Suprapubic skin (tissue), 4 donors: ENCODE results near the gene C20orf204. TPM values are rescaled to one million over a fixed set of nuclear protein-coding genes. Genes with fewer than 3 reads are reported as not detected.

Source experiments
- DNase-seq, 2 donors: peaks; one replicate each; pipeline ENCODE4 v3.0.0-alpha.2; 2019; ENCODE audit warnings: low spot score in 2 of 2
- H3K27ac ChIP-seq: fragments of 200-600 bp; sonication (generic); one replicate; pipeline ENCODE4 v1.5.1; 2019
- H3K27me3 ChIP-seq: fragments of 200-600 bp; sonication (generic); one replicate; pipeline ENCODE4 v1.5.1; 2019
- H3K36me3 ChIP-seq: fragments of 200-600 bp; sonication (generic); one replicate; pipeline ENCODE4 v1.5.1; 2019
- H3K4me1 ChIP-seq: fragments of 200-600 bp; sonication (generic); one replicate; pipeline ENCODE4 v1.5.1; 2019
- H3K4me3 ChIP-seq: fragments of 200-600 bp; sonication (generic); one replicate; pipeline ENCODE4 v1.5.1; 2019; ENCODE audit warnings: mild to moderate bottlenecking
- H3K9me3 ChIP-seq: fragments of 200-600 bp; sonication (generic); one replicate; pipeline ENCODE4 v1.5.1; 2019
- EP300 ChIP-seq: sonication (generic); formaldehyde crosslinking; IDR thresholded peaks from one replicate; pipeline ENCODE4 v1.6.1; 2017; ENCODE audit warnings: antibody characterized with exemption
- POLR2A ChIP-seq, 2 donors: fragments of 450-650 bp; IDR thresholded peaks; one replicate each; pipeline ENCODE4 v1.6.1; 2017; ENCODE audit warnings: antibody characterized with exemption in 2 of 2, mild to moderate bottlenecking in 2 of 2, moderate library complexity in 2 of 2
- POLR2AphosphoS5 ChIP-seq, 3 donors: sonication (generic); formaldehyde crosslinking; IDR thresholded peaks; one replicate each; pipeline ENCODE4 v1.6.1; 2017; ENCODE audit warnings: antibody characterized with exemption in 3 of 3
- WGBS: methylation state at CpG from one replicate; pipeline ENCODE4 v1.1.5; 2018; 5-methylcytosine and 5-hydroxymethylcytosine counted together
- total RNA-seq, 4 donors: library from RNA; depleted of rRNA; stranded (reverse); fragments of >200 nt; gene quantifications; one replicate each; pipeline ENCODE4 v1.1.0, GENCODE V29; 2016
- TF ChIP-seq, protein P1 (sequence below), 2 donors: fragments of 200-600 bp in 1 of 2; fragments of 450-650 bp in 1 of 2; sonication (generic) in 1 of 2; IDR thresholded peaks; one replicate each; pipeline ENCODE4 v1.5.1; 2016 to 2019; ENCODE audit warnings: antibody characterized with exemption in 2 of 2, mild to moderate bottlenecking in 1 of 2, moderate library complexity in 1 of 2

Gene C20orf204
- total RNA-seq, 4 donors from 2014 or later, result 1.1 to 5.1 (median 1.8) TPM

DNA sequence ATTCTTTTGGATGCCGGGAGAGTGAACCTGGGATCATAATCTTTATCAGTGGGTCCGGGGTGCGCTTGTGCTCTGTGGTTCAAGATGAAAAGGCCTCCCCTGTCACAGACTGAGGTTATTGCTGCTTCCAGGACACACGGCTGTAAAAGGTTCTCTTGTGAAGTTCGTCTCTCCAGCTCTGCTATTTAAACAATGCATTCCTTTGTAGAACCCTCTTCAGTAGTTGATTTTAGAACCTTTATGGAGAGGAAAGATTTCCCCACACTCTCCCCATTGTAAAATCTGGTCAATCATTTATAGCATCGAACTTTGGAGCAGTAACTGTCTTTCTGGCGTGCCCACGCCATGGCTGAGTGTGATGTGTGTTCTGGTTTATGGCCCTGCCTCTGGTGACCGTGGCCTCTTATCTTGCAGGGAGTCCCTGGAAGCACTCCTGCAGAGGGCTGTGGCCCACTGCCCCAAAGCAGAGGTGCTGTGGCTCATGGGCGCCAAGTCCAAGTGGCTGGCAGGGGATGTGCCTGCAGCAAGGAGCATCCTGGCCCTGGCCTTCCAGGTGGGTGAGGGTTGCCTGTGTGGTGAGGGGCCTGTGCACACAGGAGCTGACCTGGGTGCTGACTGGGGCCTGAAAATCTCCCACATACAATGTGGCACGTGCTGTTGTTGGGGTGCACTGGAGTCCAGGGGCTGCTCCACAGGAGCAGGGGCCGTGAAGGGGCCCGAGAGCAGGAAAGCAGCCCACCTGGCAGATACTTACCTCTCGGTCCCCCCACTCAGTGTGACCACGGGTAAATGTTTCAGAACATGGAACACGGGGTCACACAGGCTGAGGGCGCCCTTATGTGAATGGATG is 11.6 kb upstream of the C20orf204 start:
- Histone ChIP-seq H3K9me3 (no peaks in the 10 kb centered on the region), H3K4me3 (no peak overlapping the region), H3K36me3 (peaks cover 98% of the 10 kb centered on the region), H3K27ac (no peak overlapping the region), H3K27me3 (no peaks in the 10 kb centered on the region), H3K4me1 (no peaks in the 10 kb centered on the region)
- no peak for DNase-seq
- no peak for TF ChIP-seq POLR2AphosphoS5 (IDR thresholded peaks at IDR 0.05)
- 97% methylated on average over 11 of the region's 17 CpGs for WGBS

GRCh38 chr20:64025101-64025825 is 10.7 kb upstream of the C20orf204 start:
- no peak overlapping the region for H3K4me3 ChIP-seq
- no peaks in the 10 kb centered on the region for H3K27me3 ChIP-seq
- H3K9me3 ChIP-seq, result no peaks in the 10 kb centered on the region
- H3K4me1 ChIP-seq, result no peaks in the 10 kb centered on the region
- TF ChIP-seq POLR2AphosphoS5 (IDR thresholded peaks at IDR 0.05), result no peak
- TF ChIP-seq EP300, result no peak
- TF ChIP-seq, protein P1, sequence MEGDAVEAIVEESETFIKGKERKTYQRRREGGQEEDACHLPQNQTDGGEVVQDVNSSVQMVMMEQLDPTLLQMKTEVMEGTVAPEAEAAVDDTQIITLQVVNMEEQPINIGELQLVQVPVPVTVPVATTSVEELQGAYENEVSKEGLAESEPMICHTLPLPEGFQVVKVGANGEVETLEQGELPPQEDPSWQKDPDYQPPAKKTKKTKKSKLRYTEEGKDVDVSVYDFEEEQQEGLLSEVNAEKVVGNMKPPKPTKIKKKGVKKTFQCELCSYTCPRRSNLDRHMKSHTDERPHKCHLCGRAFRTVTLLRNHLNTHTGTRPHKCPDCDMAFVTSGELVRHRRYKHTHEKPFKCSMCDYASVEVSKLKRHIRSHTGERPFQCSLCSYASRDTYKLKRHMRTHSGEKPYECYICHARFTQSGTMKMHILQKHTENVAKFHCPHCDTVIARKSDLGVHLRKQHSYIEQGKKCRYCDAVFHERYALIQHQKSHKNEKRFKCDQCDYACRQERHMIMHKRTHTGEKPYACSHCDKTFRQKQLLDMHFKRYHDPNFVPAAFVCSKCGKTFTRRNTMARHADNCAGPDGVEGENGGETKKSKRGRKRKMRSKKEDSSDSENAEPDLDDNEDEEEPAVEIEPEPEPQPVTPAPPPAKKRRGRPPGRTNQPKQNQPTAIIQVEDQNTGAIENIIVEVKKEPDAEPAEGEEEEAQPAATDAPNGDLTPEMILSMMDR (IDR thresholded peaks at IDR 0.05), result no peak
- no peak for TF ChIP-seq POLR2A (IDR thresholded peaks at IDR 0.05)
- DNase-seq, result no peak
- no peak overlapping the region for H3K27ac ChIP-seq
- WGBS, result 95% methylated on average over 13 of the region's 18 CpGs
- H3K36me3 ChIP-seq, result peaks cover 98% of the 10 kb centered on the region

GRCh38 chr20:64025826-64026412 is 10.1 kb upstream of the C20orf204 start:
- Histone ChIP-seq H3K4me1 (no peaks in the 10 kb centered on the region), H3K4me3 (no peak overlapping the region), H3K27ac (no peak overlapping the region), H3K36me3 (peaks cover 100% of the 10 kb centered on the region), H3K27me3 (no peaks in the 10 kb centered on the region), H3K9me3 (no peaks in the 10 kb centered on the region)
- TF ChIP-seq EP300, result no peak
- no peak for TF ChIP-seq POLR2A (IDR thresholded peaks at IDR 0.05)
- no peak for TF ChIP-seq POLR2AphosphoS5 (IDR thresholded peaks at IDR 0.05)
- TF ChIP-seq, protein P1 (IDR thresholded peaks at IDR 0.05), result no peak
- 86% methylated on average over 16 of the region's 29 CpGs for WGBS
- DNase-seq, result no peak

DNA sequence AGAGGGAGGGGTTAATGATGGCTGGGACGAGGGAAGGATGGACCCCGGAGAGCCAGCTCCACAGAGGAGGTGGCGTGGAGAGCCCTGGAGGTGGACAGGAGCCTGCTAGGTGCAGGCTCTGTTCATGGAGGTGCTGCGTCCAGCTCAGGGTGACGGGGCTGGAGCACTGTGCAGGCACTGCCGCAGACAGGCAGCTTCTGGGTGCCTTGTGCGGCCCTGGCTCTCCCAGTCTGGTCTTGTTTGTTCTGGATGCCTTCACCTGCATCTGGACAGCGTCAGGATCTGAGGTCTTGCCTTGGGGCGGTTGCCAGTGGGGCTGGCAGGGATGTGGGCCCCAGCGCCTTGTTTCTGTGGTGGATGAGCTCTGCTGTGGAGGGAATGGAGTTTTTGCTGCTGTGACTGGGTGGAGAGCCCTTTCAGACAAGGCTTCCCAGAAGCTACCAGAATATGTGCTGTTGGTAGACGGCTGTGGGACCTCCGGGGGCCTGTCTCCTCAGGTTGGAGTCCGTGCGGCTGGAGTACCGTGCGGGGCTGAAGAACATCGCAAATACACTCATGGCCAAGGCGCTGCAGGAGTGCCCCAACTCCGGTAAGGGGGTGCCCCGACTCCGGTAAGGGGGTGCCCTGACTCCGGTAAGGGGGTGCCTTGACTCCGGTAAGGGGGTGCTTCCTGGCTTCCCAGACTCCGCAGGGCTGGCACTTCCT is 7.8 kb upstream of the C20orf204 start:
- TF ChIP-seq POLR2AphosphoS5 (IDR thresholded peaks at IDR 0.05) (no peak), POLR2A (IDR thresholded peaks at IDR 0.05) (no peak)
- Histone ChIP-seq H3K9me3 (no peaks in the 10 kb centered on the region), H3K36me3 (peaks cover 100% of the 10 kb centered on the region), H3K27ac (no peak overlapping the region), H3K4me1 (no peaks in the 10 kb centered on the region), H3K27me3 (no peaks in the 10 kb centered on the region), H3K4me3 (no peak overlapping the region)
- WGBS, result 93% methylated on average over 14 of the region's 24 CpGs
- DNase-seq, result no peak

GRCh38 chr20:64029293-64030117 is 6.5 kb upstream of the C20orf204 start:
- DNase-seq, result no peak
- H3K4me3 ChIP-seq, result no peak overlapping the region
- H3K36me3 ChIP-seq, result peaks cover 96% of the 10 kb centered on the region
- H3K27me3 ChIP-seq, result no peaks in the 10 kb centered on the region
- TF ChIP-seq POLR2AphosphoS5 (IDR thresholded peaks at IDR 0.05), result no peak
- TF ChIP-seq, protein P1 (IDR thresholded peaks at IDR 0.05), result no peak
- TF ChIP-seq POLR2A (IDR thresholded peaks at IDR 0.05), result no peak
- TF ChIP-seq EP300, result no peak
- no peaks in the 10 kb centered on the region for H3K4me1 ChIP-seq
- H3K9me3 ChIP-seq, result no peaks in the 10 kb centered on the region
- WGBS, result 94% methylated on average over 2 of the region's 38 CpGs
- no peak overlapping the region for H3K27ac ChIP-seq
